ENCODE measurements around the gene RAD9A.
"Not testable (repeated sequence)": the region's sequence is repeated elsewhere in the genome, so short reads cannot be mapped to it uniquely, and the experiment has no call there.

Gene RAD9A

DNA sequence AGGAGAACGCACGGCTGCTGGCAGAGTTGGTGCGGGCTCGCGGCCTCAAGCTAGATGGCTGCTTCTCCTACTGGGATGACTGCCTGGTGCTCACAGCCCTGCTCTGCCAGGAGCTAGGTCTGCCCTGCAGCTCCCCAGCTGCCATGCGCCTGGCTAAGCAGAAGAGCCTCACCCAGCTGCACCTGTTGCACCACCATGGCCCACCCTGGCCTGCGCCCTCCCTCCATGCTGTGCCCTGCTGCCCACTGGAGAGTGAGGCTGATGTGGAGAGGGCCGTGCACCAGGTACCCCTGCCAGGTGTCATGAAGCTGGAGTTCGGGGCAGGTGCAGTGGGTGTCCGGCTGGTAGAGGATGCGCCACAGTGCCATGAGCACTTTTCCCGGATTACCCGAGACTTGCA, 31.7 kb downstream of the RAD9A start:
- no peak for DNase-seq (ENCODE audit: low read depth in 2 of 2)

DNA sequence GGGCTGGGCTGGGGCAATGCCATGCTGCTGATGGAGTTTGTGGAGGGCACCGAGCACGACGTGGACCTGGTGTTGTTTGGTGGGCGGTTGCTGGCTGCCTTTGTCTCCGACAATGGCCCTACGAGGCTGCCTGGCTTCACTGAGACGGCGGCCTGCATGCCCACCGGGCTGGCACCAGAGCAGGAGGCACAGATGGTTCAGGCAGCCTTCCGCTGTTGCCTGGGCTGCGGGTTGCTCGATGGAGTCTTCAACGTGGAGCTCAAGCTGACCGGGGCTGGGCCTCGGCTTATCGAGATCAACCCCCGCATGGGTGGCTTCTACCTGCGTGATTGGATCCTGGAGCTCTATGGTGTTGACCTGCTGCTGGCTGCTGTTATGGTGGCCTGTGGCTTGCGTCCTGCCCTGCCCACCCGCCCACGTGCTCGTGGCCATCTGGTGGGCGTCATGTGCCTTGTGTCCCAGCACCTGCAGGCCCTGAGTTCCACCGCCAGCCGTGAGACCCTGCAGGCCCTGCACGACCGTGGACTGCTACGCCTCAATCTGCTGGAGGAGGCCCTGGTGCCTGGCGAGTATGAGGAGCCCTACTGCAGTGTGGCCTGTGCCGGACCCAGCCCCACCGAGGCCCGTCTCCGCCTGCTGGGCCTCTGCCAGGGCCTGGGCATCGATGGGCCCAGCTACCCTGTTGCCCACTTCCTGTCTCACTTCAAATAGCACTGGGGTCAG, 32.3 kb downstream of the RAD9A start:
- DNase-seq (ENCODE audit: low read depth in 2 of 2), result no peak

DNA sequence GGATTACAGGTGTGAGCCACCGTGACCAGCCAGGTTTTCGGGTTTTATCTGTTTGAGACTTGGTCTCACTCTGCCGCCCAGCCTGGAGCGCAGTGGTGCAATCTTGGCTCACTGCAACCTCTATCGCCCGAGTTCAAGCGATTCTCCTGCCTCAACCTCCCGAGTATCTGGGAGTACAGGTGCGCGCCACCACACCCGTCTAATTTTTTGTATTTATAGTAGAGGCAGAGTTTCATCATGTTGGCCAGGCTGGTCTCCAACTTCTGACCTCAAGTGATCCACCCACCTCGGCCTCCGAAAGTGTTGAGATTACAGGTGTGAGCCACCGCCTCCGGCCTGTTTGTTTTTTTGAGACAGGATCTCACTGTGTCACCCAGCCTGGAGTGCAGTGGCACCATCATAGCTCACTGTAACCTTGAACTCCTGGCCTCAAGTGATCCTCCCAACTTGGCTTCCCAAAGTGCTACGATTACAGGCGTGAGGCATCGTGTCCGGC, 35.6 kb downstream of the RAD9A start:
- DNase-seq (ENCODE audit: low read depth in 2 of 2), result not testable (repeated sequence)

DNA sequence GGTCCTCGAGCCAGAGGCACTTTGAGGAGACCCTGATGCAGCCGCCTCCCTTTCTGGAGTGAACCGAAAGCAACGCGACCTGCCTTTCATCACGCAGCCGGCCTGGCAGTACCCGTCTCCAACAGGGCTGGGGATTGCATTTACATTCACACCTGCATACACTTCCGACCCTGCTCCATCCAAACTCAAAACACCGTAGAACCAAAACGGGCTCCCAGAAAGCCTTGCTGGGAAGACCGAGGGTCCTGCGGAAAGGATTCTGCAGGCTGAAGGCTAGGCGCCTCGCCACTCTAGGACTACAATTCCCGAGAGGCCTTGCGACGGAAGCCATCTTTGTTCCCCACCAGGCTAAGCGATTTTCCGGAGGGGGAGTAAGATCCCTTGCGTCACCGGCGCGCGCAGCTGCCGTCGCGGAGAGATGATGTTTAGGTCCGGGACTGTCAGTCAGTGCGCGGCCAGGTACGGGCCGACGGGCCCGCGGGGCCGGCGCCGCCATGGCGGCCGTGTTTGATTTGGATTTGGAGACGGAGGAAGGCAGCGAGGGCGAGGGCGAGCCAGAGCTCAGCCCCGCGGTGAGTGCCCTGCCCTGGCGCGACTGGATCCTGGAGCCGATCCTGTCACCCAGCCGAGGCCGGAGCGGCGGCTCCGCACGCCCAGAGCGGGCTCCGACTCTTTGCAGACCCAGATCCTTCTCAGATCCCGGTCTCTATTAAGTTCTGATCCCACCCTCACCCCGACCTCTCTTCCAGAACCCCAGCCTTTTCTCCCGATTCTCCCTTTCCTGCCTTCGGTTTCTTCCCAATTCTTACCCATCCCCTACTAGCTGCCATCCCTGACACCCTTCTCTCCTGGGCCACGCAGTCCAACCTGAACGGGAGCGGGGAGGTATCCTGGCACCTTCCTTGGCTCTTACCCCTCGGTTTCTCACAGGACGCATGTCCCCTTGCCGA, 36.5 kb downstream of the RAD9A start, which contains the start of gene RPS6KB2:
TSS of gene RPS6KB2 (plus strand) at position 443 of the 950 bp plus-strand sequence. CDS start at position 495, 52 bp downstream.
- peak; percentile 94 to 99 for DNase-seq (ENCODE audit: low read depth in 2 of 2)

DNA sequence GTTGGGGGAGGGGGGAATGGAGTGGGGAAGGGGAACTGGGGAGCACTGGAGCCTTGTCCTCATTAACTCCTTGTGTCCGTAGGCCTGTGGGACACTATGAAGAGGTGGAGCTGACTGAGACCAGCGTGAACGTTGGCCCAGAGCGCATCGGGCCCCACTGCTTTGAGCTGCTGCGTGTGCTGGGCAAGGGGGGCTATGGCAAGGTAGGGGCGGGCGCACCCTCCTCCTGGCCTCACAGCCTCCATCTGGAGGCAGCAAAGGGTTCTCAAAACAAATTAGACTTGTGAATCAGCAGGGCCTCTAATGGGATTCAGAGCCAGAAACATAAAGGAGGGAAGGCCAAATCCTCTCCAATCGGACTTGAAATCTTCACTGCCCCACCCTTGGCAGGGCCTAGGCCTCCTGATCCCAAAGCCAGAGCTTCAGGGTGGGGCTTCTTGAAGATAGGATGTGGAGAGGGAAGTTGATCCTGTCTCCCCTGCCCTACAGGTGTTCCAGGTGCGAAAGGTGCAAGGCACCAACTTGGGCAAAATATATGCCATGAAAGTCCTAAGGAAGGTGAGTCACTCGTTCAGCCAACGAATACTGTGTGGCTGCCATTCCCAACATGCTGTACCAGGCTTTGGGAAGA, 37.4 kb downstream of the RAD9A start:
- no peak for DNase-seq (ENCODE audit: low read depth in 2 of 2)

DNA sequence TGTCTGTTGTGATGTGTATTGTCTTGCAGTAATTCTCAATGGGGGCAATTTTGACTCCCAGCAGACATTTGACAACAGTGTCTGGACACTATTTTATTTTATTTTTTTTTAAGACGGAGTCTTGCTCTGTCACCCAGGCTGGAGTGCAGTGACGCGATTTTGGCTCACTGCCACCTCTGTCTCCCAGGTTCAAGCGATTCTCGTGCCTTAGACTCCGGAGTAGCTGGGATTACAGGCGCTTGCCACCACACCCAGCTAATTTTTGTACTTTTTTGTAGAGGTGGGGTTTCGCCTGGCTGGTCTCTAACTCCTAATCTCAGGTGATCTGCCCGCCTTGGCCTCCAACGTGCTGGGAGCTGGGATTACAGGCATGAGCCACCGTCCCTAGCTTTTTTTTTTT, 37.9 kb downstream of the RAD9A start:
- DNase-seq (ENCODE audit: low read depth in 2 of 2), result no peak

DNA sequence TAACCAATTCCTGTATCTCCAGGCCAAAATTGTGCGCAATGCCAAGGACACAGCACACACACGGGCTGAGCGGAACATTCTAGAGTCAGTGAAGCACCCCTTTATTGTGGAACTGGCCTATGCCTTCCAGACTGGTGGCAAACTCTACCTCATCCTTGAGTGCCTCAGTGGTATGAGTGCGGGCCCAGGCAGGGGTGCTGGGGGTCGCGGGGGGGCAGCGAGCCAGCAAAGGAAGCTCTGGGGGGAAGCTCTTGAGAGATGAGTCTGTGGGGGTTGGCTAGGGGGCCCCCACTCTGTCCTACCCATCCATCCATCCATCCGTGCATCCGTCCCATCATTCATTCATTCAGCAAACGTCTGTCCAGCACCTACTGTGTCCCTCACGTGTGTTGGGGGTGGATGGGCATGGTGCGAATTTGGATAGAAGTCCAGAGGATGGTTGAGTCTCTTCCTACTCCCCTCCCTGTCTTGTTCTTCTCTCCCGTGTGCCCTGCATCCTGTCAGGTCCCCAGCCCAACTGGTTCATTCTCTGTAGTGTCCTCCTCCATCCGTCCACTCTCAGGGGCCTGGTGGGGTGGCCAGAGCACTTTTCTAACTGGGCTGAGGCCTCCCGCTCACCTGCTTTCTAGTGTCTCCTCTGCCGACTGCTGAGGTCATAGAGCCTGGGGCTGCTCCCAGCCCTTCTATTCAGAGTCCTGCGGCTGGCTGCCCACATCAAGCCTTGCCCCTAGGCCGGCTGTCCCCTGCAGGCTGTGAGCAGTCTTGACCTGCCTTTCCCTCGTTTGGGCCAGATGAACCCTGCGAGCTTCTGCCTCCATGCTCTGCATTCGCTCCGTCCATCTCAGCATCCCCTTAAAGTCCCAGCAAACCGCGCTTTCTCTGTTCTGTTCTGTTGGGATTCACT, 39.8 kb downstream of the RAD9A start:
- no peak for DNase-seq (ENCODE audit: low read depth in 2 of 2)

DNA sequence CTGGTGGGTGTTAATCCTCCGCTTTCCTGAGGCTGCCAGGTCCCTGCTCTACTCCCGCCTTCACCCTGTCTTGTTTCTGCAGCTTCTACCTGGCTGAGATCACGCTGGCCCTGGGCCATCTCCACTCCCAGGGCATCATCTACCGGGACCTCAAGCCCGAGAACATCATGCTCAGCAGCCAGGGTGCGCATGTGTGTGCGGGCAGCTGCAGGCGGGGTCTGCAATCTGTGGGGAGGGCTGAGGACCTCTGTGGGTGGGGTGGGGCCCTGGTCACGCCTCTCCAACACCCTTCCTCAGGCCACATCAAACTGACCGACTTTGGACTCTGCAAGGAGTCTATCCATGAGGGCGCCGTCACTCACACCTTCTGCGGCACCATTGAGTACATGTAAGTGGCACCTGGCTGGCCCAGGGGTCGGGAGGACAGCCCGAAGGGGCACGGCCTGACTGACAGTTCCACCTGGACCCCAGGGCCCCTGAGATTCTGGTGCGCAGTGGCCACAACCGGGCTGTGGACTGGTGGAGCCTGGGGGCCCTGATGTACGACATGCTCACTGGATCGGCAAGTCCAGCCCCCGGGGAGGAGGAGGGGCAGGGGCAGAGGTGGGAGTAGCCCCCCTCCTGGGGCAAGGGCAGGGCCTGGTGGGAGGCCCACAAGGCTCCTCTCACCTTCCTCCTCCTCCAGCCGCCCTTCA, 41.0 kb downstream of the RAD9A start:
- DNase-seq (ENCODE audit: low read depth in 2 of 2), result no peak

DNA sequence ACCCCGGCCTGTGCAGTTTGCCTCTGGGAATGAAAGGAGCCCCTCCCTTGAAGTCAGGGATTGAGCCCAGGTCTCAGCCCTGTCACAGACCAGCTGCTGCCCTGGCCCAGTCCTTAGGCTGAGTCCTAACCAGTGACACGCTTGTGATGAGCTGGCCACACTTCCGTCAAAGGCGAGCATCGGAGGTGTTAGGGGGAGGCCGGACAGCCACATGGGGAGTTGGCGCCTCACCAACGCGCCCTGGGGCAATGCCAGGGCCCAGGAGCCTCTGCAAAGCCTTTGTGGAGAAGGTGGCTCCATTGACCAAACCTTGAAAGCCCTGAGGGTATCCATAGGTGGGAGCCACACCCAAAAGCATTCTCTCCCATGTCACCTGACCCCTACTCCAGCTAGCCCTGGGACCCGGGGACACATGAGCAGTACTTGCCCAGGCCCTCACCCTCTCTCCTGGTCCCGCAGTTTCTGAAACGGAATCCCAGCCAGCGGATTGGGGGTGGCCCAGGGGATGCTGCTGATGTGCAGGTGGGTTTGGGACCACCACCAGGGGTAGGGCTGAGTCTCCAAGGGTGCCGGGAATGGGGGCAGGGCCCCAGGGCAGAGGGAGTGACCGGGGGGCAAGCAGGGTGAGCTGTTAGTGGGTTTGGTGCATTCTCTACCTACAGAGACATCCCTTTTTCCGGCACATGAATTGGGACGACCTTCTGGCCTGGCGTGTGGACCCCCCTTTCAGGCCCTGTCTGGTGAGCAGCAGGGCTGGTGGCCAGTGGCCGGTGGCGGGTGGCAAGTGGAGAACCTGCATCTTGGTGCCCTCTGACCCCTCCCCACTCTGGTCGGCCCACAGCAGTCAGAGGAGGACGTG, 42.0 kb downstream of the RAD9A start:
- no peak for DNase-seq (ENCODE audit: low read depth in 2 of 2)

DNA sequence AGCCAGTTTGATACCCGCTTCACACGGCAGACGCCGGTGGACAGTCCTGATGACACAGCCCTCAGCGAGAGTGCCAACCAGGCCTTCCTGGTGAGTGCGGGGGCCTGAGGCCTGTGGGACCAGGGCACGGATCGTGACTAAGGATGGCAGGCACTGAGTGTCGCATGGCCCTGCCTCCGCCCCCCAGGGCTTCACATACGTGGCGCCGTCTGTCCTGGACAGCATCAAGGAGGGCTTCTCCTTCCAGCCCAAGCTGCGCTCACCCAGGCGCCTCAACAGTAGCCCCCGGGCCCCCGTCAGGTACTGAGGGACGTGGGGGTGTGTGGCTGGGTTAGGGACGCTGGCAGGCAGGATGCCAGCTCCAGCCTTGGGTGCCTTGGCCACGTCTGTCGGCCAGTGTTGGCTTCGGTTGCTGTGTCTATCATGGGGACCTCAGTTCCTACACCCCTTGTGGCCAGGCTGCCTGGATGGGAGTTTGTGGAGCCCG, 42.7 kb downstream of the RAD9A start:
- no peak for DNase-seq (ENCODE audit: low read depth in 2 of 2)

DNA sequence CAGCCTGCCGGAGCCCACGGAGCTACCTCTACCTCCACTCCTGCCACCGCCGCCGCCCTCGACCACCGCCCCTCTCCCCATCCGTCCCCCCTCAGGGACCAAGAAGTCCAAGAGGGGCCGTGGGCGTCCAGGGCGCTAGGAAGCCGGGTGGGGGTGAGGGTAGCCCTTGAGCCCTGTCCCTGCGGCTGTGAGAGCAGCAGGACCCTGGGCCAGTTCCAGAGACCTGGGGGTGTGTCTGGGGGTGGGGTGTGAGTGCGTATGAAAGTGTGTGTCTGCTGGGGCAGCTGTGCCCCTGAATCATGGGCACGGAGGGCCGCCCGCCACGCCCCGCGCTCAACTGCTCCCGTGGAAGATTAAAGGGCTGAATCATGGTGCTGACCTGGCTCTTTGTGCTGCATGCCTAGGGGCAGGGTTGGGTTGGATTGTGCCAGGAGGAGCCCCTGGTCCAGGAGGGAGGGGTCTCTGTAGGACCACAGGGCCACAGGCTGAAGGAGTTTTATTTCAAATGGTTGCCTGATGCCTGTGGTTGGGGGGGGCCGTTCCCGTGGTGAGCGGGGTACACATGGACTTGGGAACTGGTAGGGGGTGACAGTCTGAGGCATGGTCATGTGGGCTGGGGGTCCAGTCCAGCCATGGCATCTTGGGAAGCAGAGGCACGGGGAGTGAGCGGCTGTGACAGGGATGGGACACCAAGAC, 43.4 kb downstream of the RAD9A start:
- DNase-seq (ENCODE audit: low read depth in 2 of 2), result no peak

DNA sequence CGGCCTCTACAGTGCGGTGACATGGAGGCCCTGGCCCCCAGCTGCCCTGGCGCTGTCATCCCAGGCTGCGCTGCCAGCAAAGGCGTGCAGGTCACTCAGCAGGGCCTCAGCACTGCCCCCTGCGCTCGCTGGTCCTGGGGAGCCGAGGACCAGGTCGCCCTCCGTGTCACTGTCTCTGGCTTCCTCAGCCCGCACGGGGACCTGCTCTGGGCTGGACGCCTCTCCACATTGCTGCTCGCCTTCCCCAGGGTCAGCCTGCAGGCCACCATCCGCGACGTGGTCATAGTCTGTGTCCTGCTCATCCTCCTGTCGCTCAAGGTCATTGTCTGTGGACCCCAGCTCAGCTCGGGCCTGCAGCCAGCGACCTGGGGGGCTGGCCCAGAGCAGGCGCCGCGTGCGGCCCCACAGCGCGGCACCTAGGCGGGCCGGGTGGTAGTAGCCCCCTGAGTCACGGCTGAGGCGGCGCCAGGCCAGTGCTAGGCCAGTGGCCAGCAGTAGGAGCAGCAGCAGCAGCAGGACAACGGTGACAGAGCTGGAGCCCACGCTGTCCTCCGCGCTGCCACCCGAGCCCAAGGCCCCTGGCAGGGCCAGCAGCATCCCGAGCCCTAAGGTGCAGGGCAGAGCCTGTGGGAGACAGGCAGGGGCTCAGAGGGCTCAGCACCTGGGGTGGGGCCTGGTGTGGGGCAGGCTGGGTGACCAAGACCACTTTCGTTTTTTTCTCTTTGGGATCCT, 44.1 kb downstream of the RAD9A start:
- DNase-seq (ENCODE audit: low read depth in 2 of 2), result no peak

DNA sequence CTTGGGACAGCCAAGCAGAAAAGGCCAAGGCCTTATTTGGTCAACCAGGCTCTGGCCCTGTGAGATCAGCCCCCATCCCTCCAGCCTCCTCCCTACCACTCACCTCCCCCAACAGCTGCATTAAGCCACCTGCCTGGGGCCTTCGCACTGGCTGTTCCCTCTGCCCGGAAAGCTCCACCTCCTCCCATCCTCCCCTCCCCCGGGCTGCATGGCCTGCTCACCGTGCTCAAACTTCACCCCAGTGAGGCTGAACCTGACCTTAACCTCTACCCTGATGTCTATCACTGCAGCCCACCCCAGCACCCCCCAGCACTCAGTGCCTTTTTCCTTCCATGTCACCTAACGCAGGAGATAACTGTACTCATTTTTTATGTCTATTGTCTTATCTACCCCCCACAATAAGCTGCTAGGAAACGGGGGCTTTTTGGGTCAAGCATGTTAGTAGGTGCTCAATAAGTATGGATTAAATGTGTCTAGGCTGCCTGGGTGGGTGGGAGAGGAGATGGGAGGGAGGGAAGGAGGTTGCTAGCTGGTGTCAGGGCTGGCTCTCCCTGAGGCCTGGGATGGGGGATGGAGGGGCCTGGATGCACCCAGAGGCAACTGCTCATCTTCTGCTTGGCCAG, 44.8 kb downstream of the RAD9A start:
- peak in 1 of 2 donors; percentile 47 for DNase-seq (ENCODE audit: low read depth in 2 of 2)

DNA sequence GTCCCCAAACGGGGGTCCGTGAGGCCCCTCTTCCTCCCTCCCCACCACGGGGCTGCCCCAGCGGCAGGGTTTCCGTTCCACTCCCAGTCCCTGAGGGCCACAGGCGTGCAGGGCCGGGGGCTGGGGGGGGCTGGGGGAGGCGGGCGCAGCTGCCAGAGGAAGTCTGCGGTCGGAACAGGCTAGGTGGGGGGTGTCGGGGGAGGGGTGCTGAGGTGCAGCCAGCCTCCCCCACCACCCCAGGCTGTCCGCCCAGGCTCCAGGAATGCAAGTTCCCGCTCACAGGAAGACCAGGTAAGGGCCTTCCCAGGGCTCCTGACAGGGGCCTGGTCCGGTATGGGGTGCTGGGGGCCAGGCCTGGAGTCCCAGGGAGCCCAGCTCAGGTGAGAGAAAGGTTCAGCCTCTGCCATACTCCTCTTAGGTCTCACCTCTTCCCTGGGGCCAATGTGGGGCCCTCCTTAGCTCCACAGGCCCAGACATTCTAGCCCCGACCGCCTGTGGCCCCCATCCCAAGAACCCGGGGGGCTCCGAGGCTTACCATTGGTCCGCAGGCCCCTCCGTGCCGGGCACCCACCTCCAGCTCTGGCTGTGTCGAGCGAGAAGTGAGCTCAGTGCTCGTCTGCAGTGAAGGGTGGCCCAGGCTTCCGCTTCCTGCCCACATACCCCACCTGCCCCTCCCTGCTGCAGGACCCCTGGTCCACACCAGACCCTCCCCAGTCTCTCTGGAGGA, 45.5 kb downstream of the RAD9A start, which contains the start of gene PTPRCAP:
TSS of gene PTPRCAP (minus strand) at position 601 of the 727 bp plus-strand sequence. CDS start at position 538, 63 bp downstream.
- DNase-seq (ENCODE audit: low read depth in 2 of 2), result peak; percentile 43 to 63

DNA sequence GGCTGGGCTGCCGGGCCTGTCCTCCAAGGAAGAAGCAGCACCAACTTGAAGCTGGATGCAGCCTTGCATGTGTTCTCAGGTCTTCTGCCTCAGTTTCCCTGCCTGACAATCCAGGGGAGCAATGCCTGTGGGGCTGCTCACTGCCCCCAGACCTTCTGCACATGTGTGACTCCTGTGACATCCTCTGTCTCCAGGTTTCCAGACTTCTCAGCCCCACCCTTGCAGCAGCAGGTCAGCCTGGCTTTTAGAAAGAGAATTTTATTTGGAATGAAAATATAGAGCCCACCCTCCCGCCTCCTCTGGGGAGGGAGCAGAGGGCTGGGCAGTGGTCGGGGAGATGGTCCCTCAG, 46.0 kb downstream of the RAD9A start:
- DNase-seq (ENCODE audit: low read depth in 2 of 2), result no peak

DNA sequence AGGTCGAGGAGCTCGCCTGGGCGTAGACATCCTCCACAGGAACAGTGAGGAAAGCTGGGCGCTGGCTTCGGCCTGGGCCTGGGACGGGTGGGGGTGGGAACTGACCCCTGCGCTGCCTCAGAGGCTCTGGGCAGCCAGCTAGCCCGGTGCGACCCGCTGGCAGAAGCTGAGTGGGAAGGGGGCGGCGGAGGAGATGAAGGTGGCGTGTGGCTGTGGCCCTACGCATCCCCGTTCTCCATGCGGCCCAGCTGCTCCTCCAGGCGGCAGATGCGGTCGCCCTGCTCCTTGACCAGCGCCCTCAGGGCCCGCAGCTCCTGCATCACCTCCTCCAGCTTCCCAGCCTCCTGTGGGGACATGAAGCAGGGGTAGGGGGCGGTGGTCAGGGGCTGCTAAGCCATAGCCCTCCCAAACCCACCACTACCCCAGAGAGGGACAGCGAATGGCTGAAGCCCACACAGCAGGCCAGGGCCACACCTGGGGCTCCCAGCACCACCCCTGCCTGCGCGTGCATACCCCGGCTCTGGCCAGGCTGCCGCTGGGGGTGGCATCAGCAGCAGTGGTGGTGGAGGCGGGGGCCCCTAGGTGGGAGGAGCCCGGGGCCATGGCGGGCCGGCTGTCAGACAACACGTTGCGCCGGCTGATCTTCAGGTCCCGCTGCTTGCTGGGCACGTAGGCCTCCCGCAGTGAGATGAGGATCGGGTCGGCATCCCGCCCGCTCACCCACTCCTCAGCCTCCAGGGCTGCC, 46.5 kb downstream of the RAD9A start:
- peak; percentile 45 to 53 for DNase-seq (ENCODE audit: low read depth in 2 of 2)
